GM12874 (cell line): ENCODE results near the gene GPR12.

Experiments used
- TF ChIP-seq, protein P1 (sequence below): IDR thresholded peaks from 2 replicates; pipeline ENCODE4 v1.5.1; 2011; ENCODE audit warnings: low read depth, mild to moderate bottlenecking, control low read depth, low read length, moderate library complexity; ENCODE audit not compliant: insufficient read depth

Gene GPR12

DNA sequence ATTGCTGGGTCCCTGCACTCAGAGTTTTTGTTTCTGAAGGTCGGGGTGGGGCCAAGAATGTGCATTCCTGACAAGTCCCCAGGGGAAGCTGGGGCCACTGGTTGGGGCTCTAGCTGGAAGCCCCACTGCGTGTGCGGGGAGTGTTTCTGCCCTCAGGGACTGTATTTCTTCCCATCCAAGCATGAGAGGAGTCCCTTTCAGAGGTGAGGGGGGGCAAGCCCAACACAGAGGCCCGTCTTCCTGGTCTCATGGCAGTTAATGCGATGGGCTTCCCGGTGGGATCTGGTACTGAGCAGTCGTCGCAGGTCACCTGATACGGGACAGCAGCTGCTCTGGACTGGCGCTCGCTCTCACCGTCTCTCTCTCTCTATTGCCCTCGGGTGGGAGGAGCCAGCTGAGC, 50.4 kb downstream of the GPR12 start:
- TF ChIP-seq, protein P1, sequence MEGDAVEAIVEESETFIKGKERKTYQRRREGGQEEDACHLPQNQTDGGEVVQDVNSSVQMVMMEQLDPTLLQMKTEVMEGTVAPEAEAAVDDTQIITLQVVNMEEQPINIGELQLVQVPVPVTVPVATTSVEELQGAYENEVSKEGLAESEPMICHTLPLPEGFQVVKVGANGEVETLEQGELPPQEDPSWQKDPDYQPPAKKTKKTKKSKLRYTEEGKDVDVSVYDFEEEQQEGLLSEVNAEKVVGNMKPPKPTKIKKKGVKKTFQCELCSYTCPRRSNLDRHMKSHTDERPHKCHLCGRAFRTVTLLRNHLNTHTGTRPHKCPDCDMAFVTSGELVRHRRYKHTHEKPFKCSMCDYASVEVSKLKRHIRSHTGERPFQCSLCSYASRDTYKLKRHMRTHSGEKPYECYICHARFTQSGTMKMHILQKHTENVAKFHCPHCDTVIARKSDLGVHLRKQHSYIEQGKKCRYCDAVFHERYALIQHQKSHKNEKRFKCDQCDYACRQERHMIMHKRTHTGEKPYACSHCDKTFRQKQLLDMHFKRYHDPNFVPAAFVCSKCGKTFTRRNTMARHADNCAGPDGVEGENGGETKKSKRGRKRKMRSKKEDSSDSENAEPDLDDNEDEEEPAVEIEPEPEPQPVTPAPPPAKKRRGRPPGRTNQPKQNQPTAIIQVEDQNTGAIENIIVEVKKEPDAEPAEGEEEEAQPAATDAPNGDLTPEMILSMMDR, result no peak

DNA sequence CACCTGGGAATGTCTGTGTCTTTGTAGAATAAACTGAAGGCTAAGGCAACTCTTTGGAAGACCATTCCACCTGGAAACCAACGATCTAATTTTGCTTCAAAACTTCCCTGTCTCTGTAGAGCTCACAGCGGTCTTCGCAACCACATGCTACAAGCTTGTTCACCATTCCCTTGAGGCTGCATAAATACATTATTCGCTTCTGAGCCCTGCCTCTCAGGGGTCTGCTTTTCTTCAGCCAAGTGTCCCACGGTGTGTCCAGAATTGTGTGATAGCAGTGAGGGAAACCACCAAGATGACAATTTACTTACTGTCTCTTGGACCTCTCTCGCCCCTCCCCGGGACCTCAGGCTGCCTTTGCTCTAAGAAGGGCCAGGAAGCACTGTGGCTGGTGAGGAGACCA, 51.1 kb downstream of the GPR12 start:
- TF ChIP-seq, protein P1, result no peak

DNA sequence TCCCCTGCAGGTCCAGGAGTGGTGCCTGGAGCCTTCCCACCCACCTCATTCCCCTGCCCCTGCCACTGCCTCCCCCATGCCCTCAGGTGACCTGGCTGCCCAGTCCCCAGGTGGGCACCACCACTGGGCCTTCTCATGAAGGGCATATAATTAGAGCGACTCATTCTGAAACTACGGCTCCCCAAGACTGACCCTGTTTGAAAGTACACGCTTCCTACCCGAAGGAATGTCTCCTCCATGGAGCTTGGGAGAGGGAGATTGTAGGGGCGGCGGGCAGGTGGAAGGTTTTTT, 52.6 kb downstream of the GPR12 start:
- TF ChIP-seq, protein P1, result no peak

DNA sequence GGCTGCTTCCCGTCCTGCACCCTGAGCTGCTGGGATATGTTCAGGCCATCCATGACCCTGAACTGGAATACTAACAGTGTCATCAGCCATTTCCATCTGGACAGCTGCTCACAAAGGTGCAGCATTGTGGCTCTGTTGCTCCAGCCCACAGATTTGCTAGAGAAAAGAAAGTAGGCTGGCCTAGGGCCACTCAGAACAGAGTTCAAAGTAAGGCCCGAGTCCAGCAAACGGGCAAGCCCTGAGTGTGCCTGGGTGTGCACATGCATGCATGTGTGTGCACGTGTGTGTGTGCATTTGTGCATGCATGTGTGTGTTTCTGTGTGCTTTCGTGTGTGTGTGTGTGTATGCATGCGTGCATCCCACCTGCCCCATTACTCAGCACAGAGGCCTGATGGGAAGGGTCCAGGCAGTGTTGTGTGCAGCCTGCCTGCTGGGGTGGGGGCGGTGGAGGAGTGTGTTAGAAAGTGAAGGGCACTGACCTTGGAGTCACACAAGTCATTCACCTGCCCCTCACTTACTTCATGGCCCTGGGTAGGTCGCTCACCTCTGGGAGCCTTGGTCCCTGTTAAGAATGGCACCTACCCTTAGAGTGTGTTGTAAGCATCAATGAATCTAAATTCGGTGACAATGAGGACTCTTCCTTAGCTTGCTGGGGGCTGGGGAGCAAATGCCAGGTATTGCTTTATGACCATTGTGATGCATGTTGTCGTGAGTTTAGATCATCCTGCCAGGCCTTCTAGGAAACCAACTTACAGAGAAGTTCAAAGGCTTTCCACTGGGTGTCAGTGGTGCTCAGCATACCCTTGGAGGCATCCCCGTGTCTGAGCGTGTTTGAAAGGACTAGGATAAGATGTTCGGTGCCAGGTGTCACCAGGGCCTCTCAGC, 53.2 kb downstream of the GPR12 start:
- TF ChIP-seq, protein P1, result peak; percentile 50

DNA sequence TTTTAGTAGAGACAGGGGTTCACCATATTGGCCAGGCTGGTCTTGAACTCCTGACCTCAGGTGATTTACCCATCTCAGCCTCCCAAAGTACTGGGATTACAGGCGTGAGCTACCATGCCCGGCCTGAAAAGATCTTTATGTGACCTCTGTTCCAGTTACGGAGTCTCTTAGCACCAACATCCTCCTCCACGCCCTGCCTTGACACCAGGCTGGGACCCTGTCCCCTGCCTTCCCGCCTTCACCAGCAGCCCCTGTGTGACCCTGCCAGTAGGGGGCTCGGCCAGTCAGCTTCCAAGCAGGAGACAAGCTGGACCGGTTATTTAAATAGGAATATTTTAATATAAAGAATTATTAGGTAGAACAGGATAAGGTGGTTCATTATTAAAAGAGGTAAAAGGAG, 54.2 kb downstream of the GPR12 start:
- TF ChIP-seq, protein P1, result no peak

DNA sequence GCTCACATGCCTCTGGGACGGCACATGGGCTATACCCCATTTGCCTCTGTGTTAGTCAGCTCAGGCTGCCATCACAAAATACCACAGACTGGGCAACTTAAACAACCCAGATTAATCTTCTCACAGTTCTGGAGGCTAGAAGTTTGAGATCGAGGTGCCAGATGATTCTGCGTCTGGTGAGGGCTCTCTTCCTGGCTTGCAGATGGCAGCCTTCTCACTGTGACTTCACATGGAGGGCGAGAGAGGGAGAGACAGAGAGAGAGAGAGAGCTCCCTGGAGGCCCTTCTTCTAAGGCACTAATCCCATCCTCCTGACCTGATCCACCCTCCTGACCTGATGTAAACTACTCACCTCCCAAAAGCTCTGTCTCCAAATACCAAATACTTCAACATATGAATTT, 55.0 kb downstream of the GPR12 start:
- TF ChIP-seq, protein P1, result no peak
